ENCODE data around the gene SLC35F1.

DNA sequence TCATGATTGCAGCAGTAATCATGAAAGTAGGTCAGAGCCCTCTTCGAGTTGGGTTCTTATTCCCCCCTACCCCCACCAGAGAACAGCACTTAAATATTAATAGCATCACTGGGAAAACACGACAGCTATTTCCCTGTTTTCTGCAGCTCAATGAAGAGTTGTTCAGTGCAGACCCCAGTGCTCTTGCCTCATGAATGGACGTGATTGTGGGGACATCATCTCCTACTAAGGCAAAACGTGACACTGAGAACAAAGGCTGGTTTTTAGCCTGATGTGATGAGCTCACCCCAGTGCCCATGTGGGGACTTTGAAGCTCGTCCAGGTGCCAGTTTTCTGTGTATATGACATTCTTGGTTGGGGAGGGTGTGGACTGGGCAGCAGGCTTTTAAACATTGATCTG, 105.9 kb downstream of the SLC35F1 start:
- TF ChIP-seq, protein P1, sequence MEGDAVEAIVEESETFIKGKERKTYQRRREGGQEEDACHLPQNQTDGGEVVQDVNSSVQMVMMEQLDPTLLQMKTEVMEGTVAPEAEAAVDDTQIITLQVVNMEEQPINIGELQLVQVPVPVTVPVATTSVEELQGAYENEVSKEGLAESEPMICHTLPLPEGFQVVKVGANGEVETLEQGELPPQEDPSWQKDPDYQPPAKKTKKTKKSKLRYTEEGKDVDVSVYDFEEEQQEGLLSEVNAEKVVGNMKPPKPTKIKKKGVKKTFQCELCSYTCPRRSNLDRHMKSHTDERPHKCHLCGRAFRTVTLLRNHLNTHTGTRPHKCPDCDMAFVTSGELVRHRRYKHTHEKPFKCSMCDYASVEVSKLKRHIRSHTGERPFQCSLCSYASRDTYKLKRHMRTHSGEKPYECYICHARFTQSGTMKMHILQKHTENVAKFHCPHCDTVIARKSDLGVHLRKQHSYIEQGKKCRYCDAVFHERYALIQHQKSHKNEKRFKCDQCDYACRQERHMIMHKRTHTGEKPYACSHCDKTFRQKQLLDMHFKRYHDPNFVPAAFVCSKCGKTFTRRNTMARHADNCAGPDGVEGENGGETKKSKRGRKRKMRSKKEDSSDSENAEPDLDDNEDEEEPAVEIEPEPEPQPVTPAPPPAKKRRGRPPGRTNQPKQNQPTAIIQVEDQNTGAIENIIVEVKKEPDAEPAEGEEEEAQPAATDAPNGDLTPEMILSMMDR (conservative IDR thresholded peaks at IDR 0.05), result no peak
- TF ChIP-seq ZFX (IDR thresholded peaks at IDR 0.05), result no peak
